CD14-positive monocyte (primary cell): ENCODE measurements around the gene ABCA12. TPM values are rescaled to one million over a fixed set of nuclear protein-coding genes. Genes with fewer than 3 reads are reported as not detected.

Experiments used
- DNase-seq, 3 donors: peaks; one replicate each; pipeline ENCODE4 v3.0.0-alpha.2; 2011 to 2022
- H2AFZ ChIP-seq: 2 replicates; pipeline ENCODE4 v1.6.0; 2012; ENCODE audit warnings: mild to moderate bottlenecking, low read depth, low read length, inconsistent platforms; ENCODE audit not compliant: insufficient read depth, poor library complexity, severe bottlenecking
- H3K27ac ChIP-seq, 2 donors: 1 replicate in 1 of 2; 2 replicates in 1 of 2; pipeline ENCODE4 v1.5.1; 2012 to 2013; ENCODE audit warnings: low read length in 2 of 2, control low read depth in 1 of 2, inconsistent platforms in 1 of 2, low read depth in 1 of 2, mild to moderate bottlenecking in 1 of 2
- H3K27me3 ChIP-seq, 2 donors: one replicate each; pipeline versions ENCODE4 v1.6.0 to v1.6.1; 2011 to 2013; ENCODE audit warnings: low read length in 2 of 2; ENCODE audit not compliant: control insufficient read depth in 2 of 2, insufficient read depth in 2 of 2
- H3K36me3 ChIP-seq, 2 donors: replicated peaks in 1 of 2; 1 replicate in 1 of 2; 2 replicates in 1 of 2; pipeline versions ENCODE4 v1.5.1 to v1.6.1; 2012 to 2013; ENCODE audit warnings: low read length in 2 of 2, control low read depth in 1 of 2, inconsistent platforms in 1 of 2, mild to moderate bottlenecking in 1 of 2; ENCODE audit not compliant: insufficient read depth in 2 of 2, control insufficient read depth in 1 of 2
- H3K4me1 ChIP-seq, 2 donors: 1 replicate in 1 of 2; 2 replicates in 1 of 2; pipeline versions ENCODE4 v1.5.1 to v1.6.1; 2012 to 2013; ENCODE audit warnings: low read length in 2 of 2, control low read depth in 1 of 2, inconsistent platforms in 1 of 2, mild to moderate bottlenecking in 1 of 2, moderate library complexity in 1 of 2; ENCODE audit not compliant: insufficient read depth in 2 of 2, control insufficient read depth in 1 of 2
- H3K4me2 ChIP-seq: replicated peaks from 2 replicates; pipeline ENCODE3; 2012; ENCODE audit warnings: low read length, moderate library complexity, mild to moderate bottlenecking; ENCODE audit not compliant: poor library complexity, severe bottlenecking; ENCODE audit errors: extremely low read depth
- H3K4me3 ChIP-seq, 3 experiments: fragments of 200-600 bp in 1 of 3; sonication (generic) in 1 of 3; replicated peaks in 1 of 3; 1 replicate in 2 of 3; 2 replicates in 1 of 3; pipeline ENCODE4 v1.5.1; 2011 to 2013; ENCODE audit warnings: low read length in 3 of 3, mild to moderate bottlenecking in 3 of 3, control low read depth in 2 of 3, low read depth in 2 of 3, inconsistent platforms in 1 of 3, moderate library complexity in 1 of 3
- H3K79me2 ChIP-seq: 2 replicates; pipeline ENCODE4 v1.6.0; 2012; ENCODE audit warnings: mild to moderate bottlenecking, control low read depth, inconsistent platforms, low read length, moderate library complexity; ENCODE audit not compliant: insufficient read depth
- H3K9ac ChIP-seq: 2 replicates; pipeline ENCODE4 v1.6.0; 2017; ENCODE audit warnings: low read length, mild to moderate bottlenecking; ENCODE audit not compliant: insufficient read depth, poor library complexity, severe bottlenecking
- H3K9me3 ChIP-seq, 2 donors: replicated peaks in 1 of 2; 1 replicate in 1 of 2; 2 replicates in 1 of 2; pipeline versions ENCODE4 v1.5.1 to v1.6.1; 2012 to 2013; ENCODE audit warnings: low read length in 2 of 2, control low read depth in 1 of 2; ENCODE audit not compliant: control insufficient read depth in 1 of 2, insufficient read depth in 1 of 2
- H4K20me1 ChIP-seq: 2 replicates; pipeline ENCODE4 v1.6.0; 2012; ENCODE audit warnings: mild to moderate bottlenecking, low read length, control low read depth, moderate library complexity; ENCODE audit not compliant: insufficient read depth
- H3K27ac Mint-ChIP-seq, 7 donors: one replicate each; pipeline ENCODE4 v1.8.0; 2020; ENCODE audit warnings: mild to moderate bottlenecking in 7 of 7, mixed read lengths in 7 of 7, moderate library complexity in 6 of 7, inconsistent platforms in 2 of 7
- H3K27me3 Mint-ChIP-seq, 3 donors: one replicate each; pipeline ENCODE4 v1.8.0; 2021 to 2022; ENCODE audit warnings: low read depth in 3 of 3, mild to moderate bottlenecking in 3 of 3, mixed read lengths in 3 of 3, moderate library complexity in 3 of 3, inconsistent platforms in 1 of 3
- H3K36me3 Mint-ChIP-seq, 2 donors: one replicate each; pipeline ENCODE4 v1.8.0; 2020; ENCODE audit warnings: mixed read lengths in 2 of 2, inconsistent platforms in 1 of 2, mild to moderate bottlenecking in 1 of 2
- H3K4me1 Mint-ChIP-seq: one replicate; pipeline ENCODE4 v1.8.0; 2020; ENCODE audit warnings: mild to moderate bottlenecking, mixed read lengths
- H3K4me3 Mint-ChIP-seq, 2 donors: one replicate each; pipeline ENCODE4 v1.8.0; 2020; ENCODE audit warnings: mild to moderate bottlenecking in 2 of 2, mixed read lengths in 2 of 2, moderate library complexity in 1 of 2
- H3K9me3 Mint-ChIP-seq, 7 donors: one replicate each; pipeline ENCODE4 v1.8.0; 2020 to 2022; ENCODE audit warnings: mixed read lengths in 7 of 7, mild to moderate bottlenecking in 6 of 7, moderate library complexity in 6 of 7, inconsistent platforms in 2 of 7
- WGBS: methylation state at CpG from one replicate; pipeline ENCODE4 v1.1.5; 2013; ENCODE audit warnings: missing lambda C conversion rate; ENCODE audit not compliant: insufficient coverage; 5-methylcytosine and 5-hydroxymethylcytosine counted together
- intact Hi-C, 2 donors: fragments of 100-400 bp; cut with micrococcal nuclease; formaldehyde crosslinking; loops; one replicate each; pipeline versions ENCODE4 v1.15.0 to v1.15.1; 2023
- polyA plus RNA-seq, 3 donors: library from polyadenylated mRNA; depleted of rRNA in 1 of 3; unstranded in 2 of 3; stranded (reverse) in 1 of 3; fragments of 300-500 nt in 2 of 3; fragments of >200 nt in 1 of 3; fragmentation: Illumina TruSeq in 2 of 3; gene quantifications; 1 replicate in 2 of 3; 2 replicates in 1 of 3; pipeline ENCODE4 v1.2.3, GENCODE V29; 2012 to 2021
- TF ChIP-seq, protein P1 (sequence below): fragments of 200-600 bp; IDR thresholded peaks from one replicate; pipeline ENCODE4 v1.8.0; 2022; ENCODE audit warnings: antibody characterized with exemption, mild to moderate bottlenecking

Gene ABCA12
- polyA plus RNA-seq, 3 donors, result not detected

DNA sequence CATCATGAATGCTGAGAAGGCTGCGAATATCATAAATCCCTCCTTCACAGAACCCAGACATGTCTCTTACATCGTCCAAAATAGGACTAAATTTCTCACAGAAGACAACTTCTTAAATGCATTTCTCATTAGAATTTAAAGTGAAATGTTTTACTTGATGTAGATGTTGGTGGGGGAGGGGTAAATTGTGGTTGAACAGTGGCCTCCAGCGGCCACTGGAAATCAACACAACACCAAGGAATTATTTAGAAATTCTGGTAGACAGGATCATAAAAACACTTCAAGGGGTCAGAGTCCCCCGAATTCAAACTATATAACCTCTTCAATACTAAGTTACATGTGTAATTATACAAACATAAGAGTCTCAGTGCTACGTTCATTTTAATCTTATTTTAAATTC lies 135.9 kb downstream of the ABCA12 start:
- H3K4me1 ChIP-seq, result no peaks in the 10 kb centered on the region
- DNase-seq, result no peak
- H3K36me3 Mint-ChIP-seq, result no peaks in the 10 kb centered on the region
- H3K27me3 ChIP-seq, result no peaks in the 10 kb centered on the region
- no peak overlapping the region for H3K9ac ChIP-seq
- TF ChIP-seq, protein P1, sequence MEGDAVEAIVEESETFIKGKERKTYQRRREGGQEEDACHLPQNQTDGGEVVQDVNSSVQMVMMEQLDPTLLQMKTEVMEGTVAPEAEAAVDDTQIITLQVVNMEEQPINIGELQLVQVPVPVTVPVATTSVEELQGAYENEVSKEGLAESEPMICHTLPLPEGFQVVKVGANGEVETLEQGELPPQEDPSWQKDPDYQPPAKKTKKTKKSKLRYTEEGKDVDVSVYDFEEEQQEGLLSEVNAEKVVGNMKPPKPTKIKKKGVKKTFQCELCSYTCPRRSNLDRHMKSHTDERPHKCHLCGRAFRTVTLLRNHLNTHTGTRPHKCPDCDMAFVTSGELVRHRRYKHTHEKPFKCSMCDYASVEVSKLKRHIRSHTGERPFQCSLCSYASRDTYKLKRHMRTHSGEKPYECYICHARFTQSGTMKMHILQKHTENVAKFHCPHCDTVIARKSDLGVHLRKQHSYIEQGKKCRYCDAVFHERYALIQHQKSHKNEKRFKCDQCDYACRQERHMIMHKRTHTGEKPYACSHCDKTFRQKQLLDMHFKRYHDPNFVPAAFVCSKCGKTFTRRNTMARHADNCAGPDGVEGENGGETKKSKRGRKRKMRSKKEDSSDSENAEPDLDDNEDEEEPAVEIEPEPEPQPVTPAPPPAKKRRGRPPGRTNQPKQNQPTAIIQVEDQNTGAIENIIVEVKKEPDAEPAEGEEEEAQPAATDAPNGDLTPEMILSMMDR, result peak; percentile 16
- no peaks in the 10 kb centered on the region for H3K36me3 ChIP-seq
- no peak overlapping the region for H3K27ac Mint-ChIP-seq
- H3K4me1 Mint-ChIP-seq, result no peaks in the 10 kb centered on the region
- H2AFZ ChIP-seq, result no peak overlapping the region
- peaks cover 0 to 4% (median 0%) of the 10 kb centered on the region in 3 donors for H3K27me3 Mint-ChIP-seq
- no peak overlapping the region for H3K27ac ChIP-seq
- intact Hi-C loops, result no loop called here
- no peaks in the 10 kb centered on the region for H3K79me2 ChIP-seq
- H3K4me3 Mint-ChIP-seq, result no peak overlapping the region
- no peaks in the 10 kb centered on the region for H3K9me3 Mint-ChIP-seq
- H3K4me2 ChIP-seq, result no peak overlapping the region
- WGBS, result no CpG with 5 or more reads among the region's 5 CpGs
- H3K4me3 ChIP-seq, result no peak overlapping the region
- H4K20me1 ChIP-seq, result no peaks in the 10 kb centered on the region
- H3K9me3 ChIP-seq, result no peaks in the 10 kb centered on the region

DNA sequence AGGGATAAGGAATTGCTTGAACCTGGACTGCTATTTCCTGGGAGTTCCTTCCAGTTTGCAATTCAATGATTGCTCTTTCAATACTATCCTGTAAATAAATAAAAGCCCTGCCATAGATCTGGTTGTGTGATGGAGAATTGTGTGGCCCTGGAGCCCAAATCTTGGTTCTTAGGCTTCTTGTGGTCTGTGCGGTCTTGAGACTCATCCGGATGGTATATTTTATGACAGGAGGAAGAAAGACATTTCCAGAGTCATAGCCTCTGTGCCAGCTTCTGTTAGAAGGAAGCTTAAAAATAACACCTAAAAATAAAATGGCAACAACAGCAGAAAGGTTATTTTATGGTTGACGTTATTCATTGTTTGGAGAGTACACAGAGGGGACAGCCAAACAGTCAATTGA lies 137.7 kb downstream of the ABCA12 start:
- Mint-ChIP-seq H3K27me3 (peaks cover 0 to 2% (median 0%) of the 10 kb centered on the region in 3 donors), H3K27ac (no peak overlapping the region)

More for the DNA sequence above, 137.7 kb downstream of the ABCA12 start:
- H3K27me3 ChIP-seq, result no peaks in the 10 kb centered on the region
- TF ChIP-seq, protein P1, result no peak
- no peaks in the 10 kb centered on the region for H3K36me3 ChIP-seq
- H3K27ac ChIP-seq, result no peak overlapping the region
- no peaks in the 10 kb centered on the region for H3K36me3 Mint-ChIP-seq
- no peaks in the 10 kb centered on the region for H3K4me1 Mint-ChIP-seq
- no peak overlapping the region for H3K4me3 ChIP-seq
- no peak overlapping the region for H3K4me3 Mint-ChIP-seq
- H3K9me3 ChIP-seq, result no peaks in the 10 kb centered on the region
- intact Hi-C loops, result no loop called here
- H3K79me2 ChIP-seq, result no peaks in the 10 kb centered on the region
- no peaks in the 10 kb centered on the region for H4K20me1 ChIP-seq
- no peaks in the 10 kb centered on the region for H3K4me1 ChIP-seq
- H3K9me3 Mint-ChIP-seq, result no peaks in the 10 kb centered on the region
- no peak for DNase-seq
- H2AFZ ChIP-seq, result no peak overlapping the region
- H3K9ac ChIP-seq, result no peak overlapping the region
- no CpG with 5 or more reads among the region's 3 CpGs for WGBS
- H3K4me2 ChIP-seq, result no peak overlapping the region
